RPMI7951 (cell line): Measurements from ENCODE around the gene KNCN. TPM values are rescaled to one million over a fixed set of nuclear protein-coding genes. Genes with fewer than 3 reads are reported as not detected.

Source experiments
- DNase-seq: peaks from one replicate; pipeline ENCODE4 v3.0.0-alpha.2; 2012; ENCODE audit warnings: low read depth
- total RNA-seq: library from RNA; depleted of rRNA; stranded (reverse); fragments of >200 nt; shearing (Covaris generic); gene quantifications from 2 replicates; pipeline ENCODE4 v1.2.3, GENCODE V29; 2014; rRNA removed

The KNCN gene
- total RNA-seq, 1 experiment from 2014 or later, result not detected

- no peak for DNase-seq
Measured at GRCh38 chr1:46506470-46507219, 44.8 kb downstream of the KNCN start.

- DNase-seq, result no peak
Measured at GRCh38 chr1:46503421-46503820, 48.0 kb downstream of the KNCN start.

DNA sequence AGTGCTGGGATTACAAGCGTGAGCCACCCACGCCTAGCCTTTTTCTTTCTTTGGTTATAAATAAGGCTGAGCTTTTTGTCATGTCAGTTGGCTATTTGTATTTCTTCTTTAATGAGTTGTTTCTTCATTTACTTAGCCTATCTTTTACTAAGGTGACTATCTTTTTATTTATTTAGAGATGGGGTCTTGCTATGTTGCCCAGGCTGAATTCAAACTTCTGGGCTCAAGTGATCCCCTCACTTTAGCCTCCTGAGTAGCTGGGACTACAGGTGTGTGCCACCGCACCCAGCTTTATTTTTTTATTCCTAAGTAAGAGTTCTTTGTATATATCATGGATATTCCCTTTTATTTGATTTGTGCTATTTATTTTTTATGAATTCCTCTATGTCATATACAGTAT is 49.9 kb downstream of the KNCN start:
- DNase-seq, result no peak

- DNase-seq, result no peak
Measured at GRCh38 chr1:46497665-46498064, 53.8 kb downstream of the KNCN start.

DNA sequence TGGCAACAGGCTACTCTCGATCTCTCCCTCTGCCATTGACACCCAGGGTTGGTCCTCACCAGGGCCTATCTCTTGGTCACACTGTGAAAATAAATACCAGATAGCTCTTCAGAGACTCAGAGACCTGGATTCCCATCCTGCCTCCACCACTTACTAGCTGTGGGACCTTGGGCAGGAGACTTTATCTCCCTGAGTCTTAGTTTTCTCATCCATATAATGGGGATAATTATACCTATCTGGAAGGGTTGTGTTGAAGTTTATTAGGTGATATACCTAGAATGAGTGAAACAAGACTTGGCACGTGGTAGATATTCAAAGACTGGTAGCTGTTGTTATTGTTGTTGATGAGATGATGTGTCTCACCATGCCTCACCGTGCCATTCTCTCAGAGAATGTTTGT is 54.4 kb downstream of the KNCN start:
- no peak for DNase-seq

DNA sequence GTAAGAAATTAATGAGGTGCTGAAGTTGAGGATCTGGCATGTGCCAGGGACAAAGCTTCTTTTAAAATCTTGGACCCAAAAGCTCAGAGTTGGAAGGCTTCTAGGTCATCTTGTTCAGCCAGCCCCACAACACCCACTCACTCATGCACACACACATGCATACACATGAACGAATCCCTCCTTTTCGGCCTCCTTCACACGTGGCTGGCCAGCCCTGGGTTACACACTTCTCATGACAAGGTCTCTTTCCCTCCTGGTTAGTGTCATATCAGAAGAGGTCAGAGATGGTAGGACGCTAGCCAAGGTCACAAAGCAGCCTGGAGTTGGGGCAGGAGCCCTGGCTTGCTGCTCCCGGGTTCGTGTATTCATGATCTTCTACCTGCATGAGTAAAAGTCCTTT is 54.9 kb downstream of the KNCN start:
- DNase-seq, result no peak

- no peak for DNase-seq
Measured at GRCh38 chr1:46495778-46496177, 55.7 kb downstream of the KNCN start.

Other genes with a start within 250 kb of the KNCN start
- 60.8 and 63.3 TPM in 2 replicates for gene LRRC41, start 248.0 kb downstream of the KNCN start, total RNA-seq
- gene UQCRH, start 247.9 kb downstream of the KNCN start, total RNA-seq, result 747 and 790 TPM in 2 replicates
- 8.1 and 8.8 TPM in 2 replicates for gene NSUN4, start 210.8 kb downstream of the KNCN start, total RNA-seq
- not detected in 2 replicates for gene FAAH, start 157.3 kb downstream of the KNCN start, total RNA-seq
- not detected in 2 replicates for gene DMBX1, start 61.8 kb downstream of the KNCN start, total RNA-seq
- gene MKNK1, start 52.6 kb upstream of the KNCN start, total RNA-seq, result 16.7 and 16.8 TPM in 2 replicates
- 7.0 and 8.4 TPM in 2 replicates for gene MOB3C, start 65.2 kb upstream of the KNCN start, total RNA-seq
- gene ATPAF1, start 116.7 kb upstream of the KNCN start, total RNA-seq, result 67.6 and 75.1 TPM in 2 replicates
- not detected in 2 replicates for gene TEX38, start 120.2 kb upstream of the KNCN start, total RNA-seq
- gene EFCAB14, start 167.5 kb upstream of the KNCN start, total RNA-seq, result 52.2 and 66.0 TPM in 2 replicates
- gene CYP4B1, start 247.4 kb upstream of the KNCN start, total RNA-seq, result not detected in 2 replicates